ENCODE data around the gene MAN2B2. TPM values are rescaled to one million over a fixed set of nuclear protein-coding genes. Genes with fewer than 3 reads are reported as not detected.

The MAN2B2 gene
- total and polyA plus RNA-seq, 2 donors from 2014 or later, result 19.9 to 34.3 TPM

GRCh38 chr4:6598127-6598526 is 23.1 kb downstream of the MAN2B2 start:
- DNase-seq (peak in 1 of 5 donors; percentile 66), FAIRE-seq (no peak)
- H3K4me3 ChIP-seq (ENCODE audit: low read length in 3 of 3), result no peak overlapping the region
- no peaks in the 10 kb centered on the region for H3K4me1 ChIP-seq (ENCODE audit: control insufficient read depth in 2 of 3, insufficient read depth in 2 of 3, low read depth in 1 of 3, low read length in 3 of 3)
- intact Hi-C loops (cut with DNase I), result no loop called here
- no peak for TF ChIP-seq CTCF (IDR thresholded peaks at IDR 0.05; ENCODE audit: borderline replicate concordance, extremely low read depth, insufficient read depth)
- H3K9ac ChIP-seq (ENCODE audit: low read length in 3 of 3), result no peak overlapping the region
- no peaks in the 10 kb centered on the region for H3K27me3 ChIP-seq (ENCODE audit: control insufficient read depth, insufficient read depth, low read length)
- H3K36me3 ChIP-seq (ENCODE audit: control insufficient read depth in 2 of 3, insufficient read depth in 3 of 3, low read length in 3 of 3), result peaks cover 0 to 17% (median 6%) of the 10 kb centered on the region in 3 donors
- no peak overlapping the region for H3K27ac ChIP-seq (ENCODE audit: low read depth in 2 of 2, low read length in 2 of 2)
- H3K9me3 ChIP-seq (ENCODE audit: control insufficient read depth in 2 of 3, insufficient read depth in 1 of 3, low read length in 3 of 3), result no peaks in the 10 kb centered on the region

DNA sequence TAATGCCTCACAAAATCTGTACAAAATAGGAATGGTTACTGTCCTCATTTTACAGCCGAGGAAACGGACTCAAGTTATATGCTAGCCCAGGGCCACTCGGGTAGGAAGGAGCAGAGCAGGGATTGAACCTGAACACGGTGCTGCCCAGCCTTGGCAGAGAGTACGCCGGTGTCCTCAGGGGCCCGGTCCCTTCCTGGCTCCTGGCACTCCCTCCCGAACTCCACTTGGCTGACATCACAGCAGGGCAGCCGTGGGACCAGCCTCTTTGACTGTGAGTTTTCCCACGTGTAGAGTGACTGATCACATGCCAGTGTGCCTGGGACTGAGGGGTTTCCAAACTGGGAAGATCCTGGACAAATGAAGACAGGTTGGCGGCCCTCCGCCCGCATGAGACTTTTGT is 23.7 kb downstream of the MAN2B2 start:
- intact Hi-C loops (cut with DNase I), result no loop called here
- TF ChIP-seq CTCF (IDR thresholded peaks at IDR 0.05; ENCODE audit: borderline replicate concordance, extremely low read depth, insufficient read depth), result no peak
- DNase-seq (no peak), FAIRE-seq (no peak)
- Histone ChIP-seq H3K27me3 (ENCODE audit: control insufficient read depth, insufficient read depth, low read length) (no peaks in the 10 kb centered on the region), H3K4me1 (ENCODE audit: control insufficient read depth in 2 of 3, insufficient read depth in 2 of 3, low read depth in 1 of 3, low read length in 3 of 3) (no peaks in the 10 kb centered on the region), H3K36me3 (ENCODE audit: control insufficient read depth in 2 of 3, insufficient read depth in 3 of 3, low read length in 3 of 3) (peaks cover 0 to 17% (median 6%) of the 10 kb centered on the region in 3 donors), H3K4me3 (ENCODE audit: low read length in 3 of 3) (no peak overlapping the region), H3K9me3 (ENCODE audit: control insufficient read depth in 2 of 3, insufficient read depth in 1 of 3, low read length in 3 of 3) (no peaks in the 10 kb centered on the region), H3K9ac (ENCODE audit: low read length in 3 of 3) (no peak overlapping the region), H3K27ac (ENCODE audit: low read depth in 2 of 2, low read length in 2 of 2) (no peak overlapping the region)

GRCh38 chr4:6601661-6602250 is 26.8 kb downstream of the MAN2B2 start:
- Histone ChIP-seq H3K4me3 (ENCODE audit: low read length in 3 of 3) (no peak overlapping the region), H3K9ac (ENCODE audit: low read length in 3 of 3) (no peak overlapping the region), H3K9me3 (ENCODE audit: control insufficient read depth in 2 of 3, insufficient read depth in 1 of 3, low read length in 3 of 3) (peaks cover 0 to 5% (median 0%) of the 10 kb centered on the region in 3 donors), H3K4me1 (ENCODE audit: control insufficient read depth in 2 of 3, insufficient read depth in 2 of 3, low read depth in 1 of 3, low read length in 3 of 3) (no peaks in the 10 kb centered on the region), H3K27ac (ENCODE audit: low read depth in 2 of 2, low read length in 2 of 2) (no peak overlapping the region), H3K27me3 (ENCODE audit: control insufficient read depth, insufficient read depth, low read length) (no peaks in the 10 kb centered on the region), H3K36me3 (ENCODE audit: control insufficient read depth in 2 of 3, insufficient read depth in 3 of 3, low read length in 3 of 3) (peaks cover 0 to 19% (median 13%) of the 10 kb centered on the region in 3 donors)
- FAIRE-seq (no peak), DNase-seq (no peak)
- no peak for TF ChIP-seq CTCF (IDR thresholded peaks at IDR 0.05; ENCODE audit: borderline replicate concordance, extremely low read depth, insufficient read depth)
- intact Hi-C loops (cut with DNase I), result no loop called here

DNA sequence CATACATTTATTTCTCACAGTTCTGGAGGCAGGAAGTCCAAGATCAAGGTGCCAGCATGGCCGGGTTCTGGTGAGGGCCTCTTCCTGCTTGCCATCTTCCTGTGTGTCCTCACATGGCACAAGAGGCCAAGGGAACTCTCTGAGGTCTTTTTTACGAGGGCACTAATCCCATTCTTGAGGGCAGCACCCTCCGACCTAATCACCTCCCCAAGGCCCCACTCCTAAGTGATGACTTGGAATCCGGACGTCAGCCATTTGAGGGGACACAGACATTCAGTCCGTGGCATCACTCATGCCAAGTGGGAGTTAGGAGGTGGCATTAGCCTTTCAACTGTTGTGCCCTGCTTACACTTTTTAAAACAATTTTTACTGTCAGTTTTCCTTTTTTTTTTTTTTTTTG is 27.3 kb downstream of the MAN2B2 start:
- no peaks in the 10 kb centered on the region for H3K27me3 ChIP-seq (ENCODE audit: control insufficient read depth, insufficient read depth, low read length)
- no peak overlapping the region for H3K9ac ChIP-seq (ENCODE audit: low read length in 3 of 3)
- H3K4me3 ChIP-seq (ENCODE audit: low read length in 3 of 3), result no peak overlapping the region
- no peaks in the 10 kb centered on the region for H3K4me1 ChIP-seq (ENCODE audit: control insufficient read depth in 2 of 3, insufficient read depth in 2 of 3, low read depth in 1 of 3, low read length in 3 of 3)
- H3K36me3 ChIP-seq (ENCODE audit: control insufficient read depth in 2 of 3, insufficient read depth in 3 of 3, low read length in 3 of 3), result peaks cover 0 to 23% (median 13%) of the 10 kb centered on the region in 3 donors
- H3K9me3 ChIP-seq (ENCODE audit: control insufficient read depth in 2 of 3, insufficient read depth in 1 of 3, low read length in 3 of 3), result peaks cover 0 to 5% (median 0%) of the 10 kb centered on the region in 3 donors
- DNase-seq, result no peak
- H3K27ac ChIP-seq (ENCODE audit: low read depth in 2 of 2, low read length in 2 of 2), result no peak overlapping the region
- no peak for FAIRE-seq
- TF ChIP-seq CTCF (IDR thresholded peaks at IDR 0.05; ENCODE audit: borderline replicate concordance, extremely low read depth, insufficient read depth), result no peak
- intact Hi-C loops (cut with DNase I), result no loop called here

Measured in kidney (tissue), 14 donors.